ENCODE measurements around the gene NIPSNAP3A.

GRCh38 chr9:104738452-104738851 lies 9.0 kb upstream of the NIPSNAP3A start:
- TF ChIP-seq CTCF (IDR thresholded peaks at IDR 0.05; ENCODE audit: low read length) (no peak), EZH2 (IDR thresholded peaks at IDR 0.05; ENCODE audit: borderline replicate concordance, low read length) (no peak)

Measured in OCI-LY1 (cell line).